Measurements from ENCODE around the gene ARHGAP27. TPM values are rescaled to one million over a fixed set of nuclear protein-coding genes. Genes with fewer than 3 reads are reported as not detected.
"Not testable (repeated sequence)": the region's sequence is repeated elsewhere in the genome, so short reads cannot be mapped to it uniquely, and the experiment has no call there.

The ARHGAP27 gene
- total and polyA plus RNA-seq, 11 donors = 16.3 to 39.4 (median 25.3) TPM

- H3K27ac ChIP-seq = no peak overlapping the region
- TF ChIP-seq POLR2A (IDR thresholded peaks at IDR 0.05) (no peak), CTCF (IDR thresholded peaks at IDR 0.05) (no peak)
- intact Hi-C loops (cut with DNase I) = no loop called here
- ATAC-seq (no peak), DNase-seq (no peak)
- H3K9me3 ChIP-seq = no peaks in the 10 kb centered on the region
- peaks cover 0 to 15% (median 3%) of the 10 kb centered on the region in 12 donors for H3K4me1 ChIP-seq
- no peaks in the 10 kb centered on the region for H3K27me3 ChIP-seq
- H3K4me3 ChIP-seq = no peak overlapping the region
- peaks cover 0 to 41% (median 20%) of the 10 kb centered on the region in 9 donors for H3K36me3 ChIP-seq
- WGBS, 4 donors = 84 to 93% (median 89%) methylated on average over 7 to 8 of the region's 8 CpGs
These were observed 18.5 kb upstream of the ARHGAP27 start for GRCh38 chr17:45451131-45451530.

GRCh38 chr17:45449708-45450329 lies 17.1 kb upstream of the ARHGAP27 start:
- H3K9me3 ChIP-seq; H3K27ac ChIP-seq; H3K27me3 ChIP-seq; DNase-seq; H3K4me3 ChIP-seq; intact Hi-C loops (cut with DNase I); ATAC-seq: not testable (repeated sequence)
- peaks cover 0 to 18% (median 5%) of the 10 kb centered on the region in 12 donors for H3K4me1 ChIP-seq
- WGBS, 4 donors = 96 to 100% (median 98%) methylated on average over 1 of the region's 1 CpG
- H3K36me3 ChIP-seq = peaks cover 0 to 41% (median 24%) of the 10 kb centered on the region in 9 donors

- H3K27me3 ChIP-seq; intact Hi-C loops (cut with DNase I); ATAC-seq; H3K9me3 ChIP-seq; DNase-seq; H3K27ac ChIP-seq; H3K4me3 ChIP-seq: not testable (repeated sequence)
- WGBS, 4 donors = 95 to 100% (median 97%) methylated on average over 1 of the region's 1 CpG
- H3K4me1 ChIP-seq = peaks cover 0 to 18% (median 5%) of the 10 kb centered on the region in 12 donors
- peaks cover 0 to 36% (median 20%) of the 10 kb centered on the region in 9 donors for H3K36me3 ChIP-seq
These were observed 16.6 kb upstream of the ARHGAP27 start for GRCh38 chr17:45449260-45449659.

- WGBS, 4 donors = 83 to 100% (median 100%) methylated on average over 1 of the region's 1 CpG; no CpG with 5 or more reads in 1 of the 4 donors
- DNase-seq; intact Hi-C loops (cut with DNase I); H3K9me3 ChIP-seq; H3K27me3 ChIP-seq; ATAC-seq; H3K4me3 ChIP-seq: not testable (repeated sequence)
- Histone ChIP-seq H3K4me1 (peaks cover 0 to 18% (median 5%) of the 10 kb centered on the region in 12 donors), H3K36me3 (peaks cover 0 to 34% (median 16%) of the 10 kb centered on the region in 9 donors), H3K27ac (peak overlapping the region in 1 of 12 donors; percentile 55)
These were observed 15.8 kb upstream of the ARHGAP27 start for GRCh38 chr17:45448483-45448882.

- DNase-seq = not testable (repeated sequence)
- 92 to 94% (median 93%) methylated on average over 7 of the region's 7 CpGs for WGBS, 4 donors
- peaks cover 0 to 32% (median 16%) of the 10 kb centered on the region in 9 donors for H3K36me3 ChIP-seq
These were observed 15.4 kb upstream of the ARHGAP27 start for GRCh38 chr17:45448066-45448465.

GRCh38 chr17:45447650-45448049 lies 15.0 kb upstream of the ARHGAP27 start:
- H3K36me3 ChIP-seq = peaks cover 0 to 28% (median 14%) of the 10 kb centered on the region in 9 donors
- WGBS, 4 donors = 69 to 78% (median 76%) methylated on average over 14 of the region's 14 CpGs

More at GRCh38 chr17:45448066-45448465, 15.4 kb upstream of the ARHGAP27 start:
- Histone ChIP-seq H3K4me1 (peaks cover 0 to 18% (median 5%) of the 10 kb centered on the region in 12 donors), H3K27ac (peak overlapping the region in 6 of 12 donors; percentile 29 to 64 (median 57))
- intact Hi-C loops (cut with DNase I); H3K27me3 ChIP-seq; ATAC-seq; H3K4me3 ChIP-seq; H3K9me3 ChIP-seq: not testable (repeated sequence)

GRCh38 chr17:45446872-45447625 lies 14.4 kb upstream of the ARHGAP27 start:
- WGBS, 4 donors = 74 to 85% (median 83%) methylated on average over 8 of the region's 8 CpGs
- intact Hi-C loops (cut with DNase I); DNase-seq; H3K9me3 ChIP-seq; H3K4me3 ChIP-seq; H3K27me3 ChIP-seq: not testable (repeated sequence)
- Histone ChIP-seq H3K4me1 (peaks cover 0 to 18% (median 5%) of the 10 kb centered on the region in 12 donors), H3K36me3 (peaks cover 0 to 24% (median 14%) of the 10 kb centered on the region in 9 donors), H3K27ac (peak overlapping the region in 11 of 12 donors; percentile 5 to 71 (median 55))
- peak in 3 of 4 donors; percentile 47 to 62 (median 57) for ATAC-seq

More at GRCh38 chr17:45447650-45448049, 15.0 kb upstream of the ARHGAP27 start:
- H3K27me3 ChIP-seq; H3K4me3 ChIP-seq; H3K9me3 ChIP-seq; DNase-seq; intact Hi-C loops (cut with DNase I): not testable (repeated sequence)
- peaks cover 0 to 18% (median 5%) of the 10 kb centered on the region in 12 donors for H3K4me1 ChIP-seq
- H3K27ac ChIP-seq = peak overlapping the region in 10 of 12 donors; percentile 33 to 71 (median 57)
- ATAC-seq = peak in 1 of 4 donors; percentile 27

GRCh38 chr17:45445901-45446743 lies 13.5 kb upstream of the ARHGAP27 start:
- ATAC-seq = peak; percentile 66 to 87 (median 74)
- peaks cover 0 to 22% (median 14%) of the 10 kb centered on the region in 9 donors for H3K36me3 ChIP-seq

More at GRCh38 chr17:45445901-45446743, 13.5 kb upstream of the ARHGAP27 start:
- H3K27me3 ChIP-seq; H3K4me3 ChIP-seq; H3K9me3 ChIP-seq; intact Hi-C loops (cut with DNase I): not testable (repeated sequence)
- DNase-seq = peak in 2 of 5 donors; percentile 47 to 49
- 58 to 64% (median 60%) methylated on average over 14 to 16 of the region's 16 CpGs for WGBS, 4 donors
- Histone ChIP-seq H3K27ac (peak overlapping the region in 8 of 12 donors; percentile 6 to 59 (median 48)), H3K4me1 (peaks cover 0 to 18% (median 5%) of the 10 kb centered on the region in 12 donors)
